GM12878 (cell line): Measurements from ENCODE around the gene FAM185A. TPM values are rescaled to one million over a fixed set of nuclear protein-coding genes. Genes with fewer than 3 reads are reported as not detected.

Source experiments
- ATAC-seq: fragments of 200-7000 bp; cut with Tn5 transposase; 3 replicates; pipeline ENCODE4 v1.9.1; 2020; ENCODE audit warnings: mild to moderate bottlenecking, moderate library complexity
- BruUV-seq: library from RNA; stranded (reverse); fragments of 400-500 nt; replicated peaks from 2 replicates; lab custom pipeline; 2021; lab: Mats Ljungman, UMichigan
- CTCF ChIA-PET: fragments of 300-600 bp; sonication (Branson Sonifier 250); formaldehyde crosslinking; extraction: SDS; loops from one replicate; lab custom pipeline; 2021; ENCODE audit warnings: inconsistent platforms; lab: Yijun Ruan, JAX
- POLR2A ChIA-PET: fragments of 350-600 bp; formaldehyde crosslinking; extraction: SDS; loops from one replicate; lab custom pipeline; 2021; ENCODE audit warnings: inconsistent platforms; lab: Charles Lee
- RAD21 ChIA-PET: fragments of 300-600 bp; sonication (Branson Sonifier 250); formaldehyde crosslinking; loops from one replicate; lab custom pipeline; 2023; ENCODE audit warnings: antibody characterized with exemption; ENCODE audit not compliant: unreplicated experiment; lab: Charles Lee
- SMC1A ChIA-PET: fragments of 300-600 bp; sonication (Branson Sonifier 250); formaldehyde crosslinking; loops from one replicate; lab custom pipeline; 2023; ENCODE audit not compliant: unreplicated experiment, uncharacterized antibody; lab: Charles Lee
- DNase-seq: peaks from one replicate; pipeline ENCODE4 v3.0.0-alpha.2; 2011; ENCODE audit warnings: low read depth, low spot score
- FAIRE-seq: peaks from 3 replicates; lab custom pipeline; 2011; peaks lifted over from hg19 to GRCh38; lab: Jason Lieb, UNC
- H2AFZ ChIP-seq: 2 replicates; pipeline ENCODE4 v1.6.0; 2011; ENCODE audit warnings: low read depth, low read length, control low read depth; ENCODE audit not compliant: control insufficient read depth
- H3K27ac ChIP-seq: 2 replicates; pipeline ENCODE4 v1.5.1; 2011; ENCODE audit warnings: control low read depth; ENCODE audit not compliant: control insufficient read depth, insufficient read depth
- H3K27me3 ChIP-seq, 2 experiments: replicated peaks in 1 of 2; 2 replicates each; pipeline versions ENCODE4 v1.6.0 to v1.6.1; 2011; ENCODE audit warnings: low read length in 1 of 2; ENCODE audit not compliant: control insufficient read depth in 2 of 2, insufficient read depth in 2 of 2
- H3K36me3 ChIP-seq, 2 experiments: 2 replicates each; pipeline ENCODE4 v1.5.1; 2011; ENCODE audit warnings: low read length in 1 of 2; ENCODE audit not compliant: control insufficient read depth in 2 of 2, insufficient read depth in 2 of 2
- H3K4me1 ChIP-seq: 2 replicates; pipeline ENCODE4 v1.6.1; 2011; ENCODE audit warnings: mild to moderate bottlenecking, low read length, moderate library complexity, mixed read lengths; ENCODE audit not compliant: control insufficient read depth, insufficient read depth
- H3K4me2 ChIP-seq: 2 replicates; pipeline ENCODE4 v1.6.0; 2011; ENCODE audit warnings: control low read depth; ENCODE audit not compliant: control insufficient read depth, insufficient read depth
- H3K4me3 ChIP-seq: fragments of 200-600 bp; sonication (generic); 2 replicates; pipeline ENCODE4 v1.5.1; 2016
- H3K79me2 ChIP-seq: 2 replicates; pipeline ENCODE4 v1.6.0; 2011; ENCODE audit warnings: low read length; ENCODE audit not compliant: control insufficient read depth, insufficient read depth
- H3K9ac ChIP-seq: 2 replicates; pipeline ENCODE4 v1.8.0; 2011; ENCODE audit warnings: low read length, control low read depth, mixed read lengths; ENCODE audit not compliant: control insufficient read depth, insufficient read depth
- H3K9me3 ChIP-seq: replicated peaks from 3 replicates; pipeline ENCODE4 v1.5.1; 2011; ENCODE audit warnings: mild to moderate bottlenecking, low read length; ENCODE audit not compliant: control insufficient read depth, insufficient read depth
- H4K20me1 ChIP-seq: 2 replicates; pipeline ENCODE4 v1.6.0; 2011; ENCODE audit not compliant: control insufficient read depth, insufficient read depth
- BACH1 ChIP-seq: fragments of 450-650 bp; IDR thresholded peaks from 2 replicates; pipeline ENCODE4 v1.6.1; 2017; ENCODE audit warnings: mild to moderate bottlenecking, borderline replicate concordance
- BRCA1 ChIP-seq: IDR thresholded peaks from 2 replicates; pipeline ENCODE4 v1.6.1; 2011; ENCODE audit warnings: low read depth, low read length, improper control_type of control experiment
- CBFB ChIP-seq: IDR thresholded peaks from 2 replicates; pipeline ENCODE4 v1.6.1; 2016; ENCODE audit warnings: antibody characterized with exemption, low read depth
- ETV6 ChIP-seq, 2 experiments: fragments of 450-650 bp in 1 of 2; IDR thresholded peaks in 1 of 2; conservative IDR thresholded peaks in 1 of 2; 2 replicates each; pipeline ENCODE4 v1.6.1; 2014; ENCODE audit warnings: antibody characterized with exemption in 1 of 2, borderline replicate concordance in 1 of 2, low read depth in 1 of 2, mild to moderate bottlenecking in 1 of 2, moderate library complexity in 1 of 2
- EZH2 ChIP-seq: IDR thresholded peaks from 2 replicates; pipeline ENCODE4 v1.6.1; 2012; ENCODE audit warnings: low read depth, mild to moderate bottlenecking, control low read depth, inconsistent platforms, low read length, borderline replicate concordance; ENCODE audit not compliant: control insufficient read depth
- IKZF1 ChIP-seq: fragments of 450-650 bp; conservative IDR thresholded peaks from 2 replicates; pipeline ENCODE4 v1.6.1; 2017; ENCODE audit warnings: antibody characterized with exemption, mild to moderate bottlenecking
- IRF4 ChIP-seq: IDR thresholded peaks from 2 replicates; pipeline ENCODE4 v1.6.1; 2011; ENCODE audit warnings: low read depth, low read length
- NR2C1 ChIP-seq: fragments of 450-650 bp; IDR thresholded peaks from 2 replicates; pipeline ENCODE4 v1.6.1; 2017; ENCODE audit warnings: antibody characterized with exemption, mild to moderate bottlenecking, moderate library complexity
- PAX8 ChIP-seq: fragments of 450-650 bp; IDR thresholded peaks from 2 replicates; pipeline ENCODE4 v1.6.1; 2017; ENCODE audit warnings: mild to moderate bottlenecking, moderate library complexity
- RBBP5 ChIP-seq: fragments of 200-600 bp; sonication (generic); conservative IDR thresholded peaks from 2 replicates; pipeline ENCODE4 v1.6.1; 2016
- REST ChIP-seq: IDR thresholded peaks from 2 replicates; pipeline ENCODE4 v1.6.1; 2012; ENCODE audit warnings: mild to moderate bottlenecking, low read depth, low read length
- TBL1XR1 ChIP-seq: IDR thresholded peaks from 2 replicates; pipeline ENCODE4 v1.6.1; 2012; ENCODE audit warnings: low read depth, low read length, improper control_type of control experiment
- TCF7 ChIP-seq: IDR thresholded peaks from 2 replicates; pipeline ENCODE4 v1.6.1; 2014; ENCODE audit warnings: antibody characterized with exemption, borderline replicate concordance
- WRNIP1 ChIP-seq: IDR thresholded peaks from 2 replicates; pipeline ENCODE4 v1.6.1; 2011; ENCODE audit warnings: low read depth, low read length, improper control_type of control experiment, borderline replicate concordance
- ZNF274 ChIP-seq: IDR thresholded peaks from one replicate; pipeline ENCODE4 v1.8.0; 2011; ENCODE audit not compliant: insufficient read length, insufficient read depth
- WGBS: methylation state at CpG from one replicate; pipeline ENCODE4 v1.1.6; 2016; ENCODE audit warnings: low lambda C conversion rate; ENCODE audit not compliant: insufficient replicate concordance, insufficient coverage; ENCODE audit errors: missing lambda C conversion rate; 5-methylcytosine and 5-hydroxymethylcytosine counted together
- in situ Hi-C: fragments of 300-500 bp; cut with MboI; formaldehyde crosslinking; loops from 9 replicates; pipeline ENCODE4 v1.14.3; 2018; ENCODE audit warnings: mixed read lengths
- intact Hi-C: fragments of 100-400 bp; cut with micrococcal nuclease; formaldehyde crosslinking; loops from one replicate; pipeline ENCODE4 v1.14.2; 2022; ENCODE audit not compliant: unreplicated experiment
- polyA plus RNA-seq, 11 experiments: library from polyadenylated mRNA; depleted of rRNA in 4 of 11; unstranded in 6 of 11; stranded (reverse) in 5 of 11; fragments of >200 nt; fragmentation: Nextera tagmentation in 4 of 11; fragmentation: Illumina TruSeq in 1 of 11; extraction: Ambion mirVana in 4 of 11; extraction: Trizol in 1 of 11; gene quantifications; 1 replicate in 1 of 11; 2 replicates in 10 of 11; pipeline versions ENCODE4 v1.2.1 to v1.2.3, GENCODE V29; 2011 to 2016; ENCODE audit warnings: inconsistent platforms in 2 of 11, missing spikeins in 2 of 11, low read depth in 1 of 11
- total RNA-seq, 4 experiments: library from RNA; depleted of rRNA in 3 of 4; stranded (reverse); fragments of >200 nt in 3 of 4; fragmentation: Illumina TruSeq in 1 of 4; extraction: Trizol in 1 of 4; gene quantifications; 2 replicates each; pipeline versions ENCODE4 v1.2.1 to v1.2.3, GENCODE V29; 2013 to 2021
- TF ChIP-seq, protein P1 (sequence below), 3 experiments: IDR thresholded peaks in 2 of 3; conservative IDR thresholded peaks in 1 of 3; 2 replicates each; pipeline ENCODE4 v1.5.1; 2011; ENCODE audit warnings: low read depth in 3 of 3, low read length in 3 of 3, mild to moderate bottlenecking in 3 of 3, control low read depth in 2 of 3, moderate library complexity in 2 of 3, inconsistent platforms in 1 of 3, mixed read lengths in 1 of 3; ENCODE audit not compliant: control insufficient read depth in 2 of 3, insufficient read depth in 1 of 3; ENCODE audit errors: extremely low read depth in 1 of 3
- TF ChIP-seq, protein P2 (sequence below): fragments of 450-650 bp; IDR thresholded peaks from 2 replicates; pipeline ENCODE4 v1.6.1; 2018; ENCODE audit warnings: mild to moderate bottlenecking, low read depth, moderate library complexity; ENCODE audit not compliant: partially characterized antibody

FAM185A gene
- total and polyA plus RNA-seq, 10 of the 15 experiments (the other 5 are each of a cell fraction or from before 2014, with no cell fraction given), result 1.9 to 12.8 (median 8.6) TPM

- ChIA-PET CTCF (interaction anchor here (0.7 kb wide), 1 partner anchor 218 kb away, joined by 5 read pairs; no protein-coding TSS in a partner anchor), POLR2A (no interaction called here), SMC1A (interaction anchor here (1.1 kb wide), 1 partner anchor 29 kb away, joined by 3 read pairs; no protein-coding TSS in a partner anchor), RAD21 (no interaction called here)
- ATAC-seq (peak; percentile 96), DNase-seq (peak; percentile 61), FAIRE-seq (peak; percentile 47)
- Histone ChIP-seq H3K4me1 (peaks cover 10% of the 10 kb centered on the region), H3K4me3 (no peak overlapping the region), H3K36me3 (no peaks in the 10 kb centered on the region), H3K27me3 (no peaks in the 10 kb centered on the region), H2AFZ (no peak overlapping the region), H3K9me3 (no peaks in the 10 kb centered on the region), H3K27ac (no peak overlapping the region), H3K79me2 (no peaks in the 10 kb centered on the region), H3K4me2 (no peak overlapping the region), H3K9ac (no peak overlapping the region), H4K20me1 (no peaks in the 10 kb centered on the region)
- intact Hi-C loops, result no loop called here
- WGBS, result 33% methylated on average over 3 of the region's 3 CpGs
- in situ Hi-C loops, result no loop called here
- BruUV-seq, result no TSS peak
- peak; percentile 86 for TF ChIP-seq CBFB
- TF ChIP-seq TBL1XR1, result peak; percentile 49; the same call in 1 of the 2 replicates
- peak; percentile 50; the same call in 1 of the 2 replicates for TF ChIP-seq TCF7
- no peak for TF ChIP-seq RBBP5
- TF ChIP-seq NR2C1, result no peak
- TF ChIP-seq EZH2, result no peak
- TF ChIP-seq, protein P1, sequence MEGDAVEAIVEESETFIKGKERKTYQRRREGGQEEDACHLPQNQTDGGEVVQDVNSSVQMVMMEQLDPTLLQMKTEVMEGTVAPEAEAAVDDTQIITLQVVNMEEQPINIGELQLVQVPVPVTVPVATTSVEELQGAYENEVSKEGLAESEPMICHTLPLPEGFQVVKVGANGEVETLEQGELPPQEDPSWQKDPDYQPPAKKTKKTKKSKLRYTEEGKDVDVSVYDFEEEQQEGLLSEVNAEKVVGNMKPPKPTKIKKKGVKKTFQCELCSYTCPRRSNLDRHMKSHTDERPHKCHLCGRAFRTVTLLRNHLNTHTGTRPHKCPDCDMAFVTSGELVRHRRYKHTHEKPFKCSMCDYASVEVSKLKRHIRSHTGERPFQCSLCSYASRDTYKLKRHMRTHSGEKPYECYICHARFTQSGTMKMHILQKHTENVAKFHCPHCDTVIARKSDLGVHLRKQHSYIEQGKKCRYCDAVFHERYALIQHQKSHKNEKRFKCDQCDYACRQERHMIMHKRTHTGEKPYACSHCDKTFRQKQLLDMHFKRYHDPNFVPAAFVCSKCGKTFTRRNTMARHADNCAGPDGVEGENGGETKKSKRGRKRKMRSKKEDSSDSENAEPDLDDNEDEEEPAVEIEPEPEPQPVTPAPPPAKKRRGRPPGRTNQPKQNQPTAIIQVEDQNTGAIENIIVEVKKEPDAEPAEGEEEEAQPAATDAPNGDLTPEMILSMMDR (IDR thresholded peaks at IDR 0.05 in 2 of 3, conservative IDR thresholded peaks at IDR 0.05 in 1 of 3; ENCODE audit: control insufficient read depth in 2 of 3, extremely low read depth in 1 of 3, insufficient read depth in 1 of 3, low read depth in 3 of 3, low read length in 3 of 3), result no peak
- TF ChIP-seq REST, result no peak
- peak; percentile 48; the same call in 1 of the 2 replicates for TF ChIP-seq IRF4
- 0 out of 4 replicates have a peak, but pooled peaks of 1 of the 2 experiments have one; percentile 21 for TF ChIP-seq ETV6 (conservative IDR thresholded peaks at IDR 0.05 in 1 of 2, IDR thresholded peaks at IDR 0.05 in 1 of 2; ENCODE audit: borderline replicate concordance in 1 of 2, low read depth in 1 of 2)
- TF ChIP-seq WRNIP1, result no peak
- TF ChIP-seq, protein P2, sequence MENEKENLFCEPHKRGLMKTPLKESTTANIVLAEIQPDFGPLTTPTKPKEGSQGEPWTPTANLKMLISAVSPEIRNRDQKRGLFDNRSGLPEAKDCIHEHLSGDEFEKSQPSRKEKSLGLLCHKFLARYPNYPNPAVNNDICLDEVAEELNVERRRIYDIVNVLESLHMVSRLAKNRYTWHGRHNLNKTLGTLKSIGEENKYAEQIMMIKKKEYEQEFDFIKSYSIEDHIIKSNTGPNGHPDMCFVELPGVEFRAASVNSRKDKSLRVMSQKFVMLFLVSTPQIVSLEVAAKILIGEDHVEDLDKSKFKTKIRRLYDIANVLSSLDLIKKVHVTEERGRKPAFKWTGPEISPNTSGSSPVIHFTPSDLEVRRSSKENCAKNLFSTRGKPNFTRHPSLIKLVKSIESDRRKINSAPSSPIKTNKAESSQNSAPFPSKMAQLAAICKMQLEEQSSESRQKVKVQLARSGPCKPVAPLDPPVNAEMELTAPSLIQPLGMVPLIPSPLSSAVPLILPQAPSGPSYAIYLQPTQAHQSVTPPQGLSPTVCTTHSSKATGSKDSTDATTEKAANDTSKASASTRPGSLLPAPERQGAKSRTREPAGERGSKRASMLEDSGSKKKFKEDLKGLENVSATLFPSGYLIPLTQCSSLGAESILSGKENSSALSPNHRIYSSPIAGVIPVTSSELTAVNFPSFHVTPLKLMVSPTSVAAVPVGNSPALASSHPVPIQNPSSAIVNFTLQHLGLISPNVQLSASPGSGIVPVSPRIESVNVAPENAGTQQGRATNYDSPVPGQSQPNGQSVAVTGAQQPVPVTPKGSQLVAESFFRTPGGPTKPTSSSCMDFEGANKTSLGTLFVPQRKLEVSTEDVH, result no peak
- no peak for TF ChIP-seq PAX8
- TF ChIP-seq BACH1, result no peak
- no peak for TF ChIP-seq ZNF274
- peak; percentile 30; the same call in 1 of the 2 replicates for TF ChIP-seq IKZF1
- no peak for TF ChIP-seq BRCA1
Measured at GRCh38 chr7:102843850-102844249, 95.1 kb downstream of the FAM185A start.
